GM12878 (cell line): ENCODE measurements around the gene DPP6. TPM values are rescaled to one million over a fixed set of nuclear protein-coding genes. Genes with fewer than 3 reads are reported as not detected.
A peak's percentile ranks its signal among the peaks of the same experiment; 100 is the strongest.

Experiments
- CREB1 ChIP-seq: IDR thresholded peaks from 2 replicates; pipeline ENCODE4 v1.6.1; 2012; ENCODE audit warnings: low read depth, mild to moderate bottlenecking, inconsistent platforms
- FOS ChIP-seq: IDR thresholded peaks from 3 replicates; pipeline ENCODE4 v1.6.1; 2011; ENCODE audit warnings: borderline replicate concordance; ENCODE audit not compliant: insufficient read length; ENCODE audit errors: extremely low read depth
- IRF3 ChIP-seq: fragments of 450-650 bp; IDR thresholded peaks from 2 replicates; pipeline ENCODE4 v1.6.1; 2014; ENCODE audit warnings: mild to moderate bottlenecking
- MEF2B ChIP-seq: fragments of 450-650 bp; IDR thresholded peaks from 2 replicates; pipeline ENCODE4 v1.6.1; 2018; ENCODE audit warnings: mild to moderate bottlenecking, moderate library complexity; ENCODE audit not compliant: partially characterized antibody, poor library complexity, severe bottlenecking
- NBN ChIP-seq: fragments of 450-650 bp; IDR thresholded peaks from 2 replicates; pipeline ENCODE4 v1.6.1; 2016
- NRF1 ChIP-seq: conservative IDR thresholded peaks from 2 replicates; pipeline ENCODE4 v1.6.1; 2011; ENCODE audit warnings: mild to moderate bottlenecking, low read depth, low read length, improper control_type of control experiment
- PAX5 ChIP-seq: IDR thresholded peaks from 2 replicates; pipeline ENCODE4 v1.6.1; 2011; ENCODE audit warnings: low read depth, low read length, borderline replicate concordance
- POLR2A ChIP-seq: IDR thresholded peaks from 2 replicates; pipeline ENCODE4 v1.6.1; 2011; ENCODE audit warnings: low read depth, mild to moderate bottlenecking, low read length
- RB1 ChIP-seq: fragments of 450-650 bp; formaldehyde crosslinking; IDR thresholded peaks from 2 replicates; pipeline ENCODE4 v1.6.1; 2017; ENCODE audit warnings: mild to moderate bottlenecking, borderline replicate concordance
- RCOR1 ChIP-seq: conservative IDR thresholded peaks from 2 replicates; pipeline ENCODE4 v1.6.1; 2012; ENCODE audit warnings: low read depth, low read length, improper control_type of control experiment
- RFX5 ChIP-seq: IDR thresholded peaks from 2 replicates; pipeline ENCODE4 v1.6.1; 2011; ENCODE audit warnings: low read depth, low read length, improper control_type of control experiment
- SMC3 ChIP-seq: IDR thresholded peaks from 2 replicates; pipeline ENCODE4 v1.6.1; 2011; ENCODE audit warnings: low read length, improper control_type of control experiment, borderline replicate concordance
- SP1 ChIP-seq: IDR thresholded peaks from one replicate; pipeline ENCODE4 v1.6.1; 2011; ENCODE audit warnings: low read depth, low read length
- SRF ChIP-seq, 2 experiments: IDR thresholded peaks; 2 replicates each; pipeline ENCODE4 v1.6.1; 2011; ENCODE audit warnings: low read depth in 2 of 2, low read length in 2 of 2, mild to moderate bottlenecking in 1 of 2, moderate library complexity in 1 of 2
- USF1 ChIP-seq: IDR thresholded peaks from 2 replicates; pipeline ENCODE4 v1.6.1; 2011; ENCODE audit warnings: borderline replicate concordance, low read depth, mild to moderate bottlenecking, moderate library complexity, mixed read lengths, low read length; ENCODE audit not compliant: insufficient read depth; ENCODE audit errors: extremely low read length
- ZBED1 ChIP-seq: IDR thresholded peaks from 2 replicates; pipeline ENCODE4 v1.6.1; 2016; ENCODE audit warnings: borderline replicate concordance
- ZNF592 ChIP-seq: fragments of 450-650 bp; IDR thresholded peaks from 2 replicates; pipeline ENCODE4 v1.6.1; 2017; ENCODE audit warnings: mild to moderate bottlenecking, moderate library complexity
- polyA plus RNA-seq, 11 experiments: library from polyadenylated mRNA; depleted of rRNA in 4 of 11; unstranded in 6 of 11; stranded (reverse) in 5 of 11; fragments of >200 nt; fragmentation: Nextera tagmentation in 4 of 11; fragmentation: Illumina TruSeq in 1 of 11; extraction: Ambion mirVana in 4 of 11; extraction: Trizol in 1 of 11; gene quantifications; 1 replicate in 1 of 11; 2 replicates in 10 of 11; pipeline versions ENCODE4 v1.2.1 to v1.2.3, GENCODE V29; 2011 to 2016; ENCODE audit warnings: inconsistent platforms in 2 of 11, missing spikeins in 2 of 11, low read depth in 1 of 11
- total RNA-seq, 4 experiments: library from RNA; depleted of rRNA in 3 of 4; stranded (reverse); fragments of >200 nt in 3 of 4; fragmentation: Illumina TruSeq in 1 of 4; extraction: Trizol in 1 of 4; gene quantifications; 2 replicates each; pipeline versions ENCODE4 v1.2.1 to v1.2.3, GENCODE V29; 2013 to 2021
- TF ChIP-seq, protein P1 (sequence below): fragments of 450-650 bp; formaldehyde crosslinking; IDR thresholded peaks from 2 replicates; pipeline ENCODE4 v1.5.0; 2022; ENCODE audit warnings: mild to moderate bottlenecking, missing genetic modification characterization
- TF ChIP-seq, protein P2 (sequence below): IDR thresholded peaks from 2 replicates; pipeline ENCODE4 v1.6.1; 2012; ENCODE audit warnings: low read length, inconsistent platforms

The DPP6 gene
- total and polyA plus RNA-seq, 10 of the 15 experiments (the other 5 are each of a cell fraction or from before 2014, with no cell fraction given), result not detected

DNA sequence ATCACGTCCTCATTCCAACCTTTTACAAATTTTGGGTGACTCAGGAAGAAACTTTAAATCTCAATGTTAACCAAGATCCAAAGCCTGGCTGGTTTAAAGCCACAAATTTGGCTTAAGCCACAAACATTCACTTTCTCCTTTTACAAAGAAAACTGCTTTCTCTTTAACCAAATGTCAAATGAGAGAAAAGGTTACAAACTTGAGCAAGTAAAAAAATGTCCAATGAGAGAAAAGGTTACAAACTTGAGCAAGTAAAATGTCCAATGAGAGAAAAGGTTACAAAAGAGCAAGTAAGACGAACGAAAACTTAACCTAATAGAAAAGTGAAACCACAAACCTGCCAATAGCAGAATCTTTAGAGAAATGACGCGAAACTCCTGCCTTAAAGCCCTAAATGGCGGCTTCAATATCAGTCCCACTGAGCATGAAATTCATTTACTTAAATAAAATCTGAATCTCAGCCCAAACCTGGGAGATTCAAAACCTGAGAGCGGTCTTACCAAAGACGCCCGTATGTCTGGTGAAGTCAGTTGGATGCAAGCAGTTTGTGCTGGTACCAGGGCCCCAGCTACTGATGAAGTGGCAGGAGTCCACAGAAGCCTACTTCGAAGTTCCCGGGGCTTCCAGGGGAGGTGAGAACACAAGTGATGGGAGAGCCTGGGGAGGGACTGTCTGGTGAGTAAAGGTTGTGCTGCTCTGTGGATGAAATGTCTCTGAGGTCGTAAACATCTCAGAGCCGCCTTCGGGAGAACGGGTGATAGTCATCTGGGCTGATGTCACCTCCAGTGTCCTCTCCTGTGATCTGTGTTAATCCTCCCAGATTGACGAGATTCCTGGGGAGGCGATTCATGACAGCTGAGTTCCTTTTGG, 876.2 kb downstream of the DPP6 start (continued):
- TF ChIP-seq ZNF592 (no peak), USF1 (no peak), FOS (peak; percentile 34), RFX5 (peak; percentile 77), SMC3 (no peak), SRF (IDR thresholded peaks at IDR 0.05; ENCODE audit: low read depth in 2 of 2, low read length in 2 of 2) (no peak), MEF2B (no peak), NBN (peak; percentile 39; the same call in 1 of the 2 replicates), NRF1 (no peak), RB1 (0 out of 2 replicates have a peak, but pooled peaks have one; percentile 60), POLR2A (no peak; the same call in 1 of the 2 replicates), ZBED1 (no peak), RCOR1 (no peak), IRF3 (peak; percentile 28; the same call in 1 of the 2 replicates), CREB1 (peak; percentile 86), SP1 (peak; percentile 84), PAX5 (no peak)
- TF ChIP-seq, protein P1, sequence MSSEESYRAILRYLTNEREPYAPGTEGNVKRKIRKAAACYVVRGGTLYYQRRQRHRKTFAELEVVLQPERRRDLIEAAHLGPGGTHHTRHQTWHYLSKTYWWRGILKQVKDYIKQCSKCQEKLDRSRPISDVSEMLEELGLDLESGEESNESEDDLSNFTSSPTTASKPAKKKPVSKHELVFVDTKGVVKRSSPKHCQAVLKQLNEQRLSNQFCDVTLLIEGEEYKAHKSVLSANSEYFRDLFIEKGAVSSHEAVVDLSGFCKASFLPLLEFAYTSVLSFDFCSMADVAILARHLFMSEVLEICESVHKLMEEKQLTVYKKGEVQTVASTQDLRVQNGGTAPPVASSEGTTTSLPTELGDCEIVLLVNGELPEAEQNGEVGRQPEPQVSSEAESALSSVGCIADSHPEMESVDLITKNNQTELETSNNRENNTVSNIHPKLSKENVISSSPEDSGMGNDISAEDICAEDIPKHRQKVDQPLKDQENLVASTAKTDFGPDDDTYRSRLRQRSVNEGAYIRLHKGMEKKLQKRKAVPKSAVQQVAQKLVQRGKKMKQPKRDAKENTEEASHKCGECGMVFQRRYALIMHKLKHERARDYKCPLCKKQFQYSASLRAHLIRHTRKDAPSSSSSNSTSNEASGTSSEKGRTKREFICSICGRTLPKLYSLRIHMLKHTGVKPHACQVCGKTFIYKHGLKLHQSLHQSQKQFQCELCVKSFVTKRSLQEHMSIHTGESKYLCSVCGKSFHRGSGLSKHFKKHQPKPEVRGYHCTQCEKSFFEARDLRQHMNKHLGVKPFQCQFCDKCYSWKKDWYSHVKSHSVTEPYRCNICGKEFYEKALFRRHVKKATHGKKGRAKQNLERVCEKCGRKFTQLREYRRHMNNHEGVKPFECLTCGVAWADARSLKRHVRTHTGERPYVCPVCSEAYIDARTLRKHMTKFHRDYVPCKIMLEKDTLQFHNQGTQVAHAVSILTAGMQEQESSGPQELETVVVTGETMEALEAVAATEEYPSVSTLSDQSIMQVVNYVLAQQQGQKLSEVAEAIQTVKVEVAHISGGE (CRISPR knock-in tag), result no peak
- TF ChIP-seq, protein P2, sequence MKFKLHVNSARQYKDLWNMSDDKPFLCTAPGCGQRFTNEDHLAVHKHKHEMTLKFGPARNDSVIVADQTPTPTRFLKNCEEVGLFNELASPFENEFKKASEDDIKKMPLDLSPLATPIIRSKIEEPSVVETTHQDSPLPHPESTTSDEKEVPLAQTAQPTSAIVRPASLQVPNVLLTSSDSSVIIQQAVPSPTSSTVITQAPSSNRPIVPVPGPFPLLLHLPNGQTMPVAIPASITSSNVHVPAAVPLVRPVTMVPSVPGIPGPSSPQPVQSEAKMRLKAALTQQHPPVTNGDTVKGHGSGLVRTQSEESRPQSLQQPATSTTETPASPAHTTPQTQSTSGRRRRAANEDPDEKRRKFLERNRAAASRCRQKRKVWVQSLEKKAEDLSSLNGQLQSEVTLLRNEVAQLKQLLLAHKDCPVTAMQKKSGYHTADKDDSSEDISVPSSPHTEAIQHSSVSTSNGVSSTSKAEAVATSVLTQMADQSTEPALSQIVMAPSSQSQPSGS, result no peak; the same call in 1 of the 2 replicates
